HG03571 (cell line): ENCODE data around the gene SCTR.
"Not testable (repeated sequence)": the region's sequence is repeated elsewhere in the genome, so short reads cannot be mapped to it uniquely, and the experiment has no call there.

ENCODE experiments used
- ATAC-seq: cut with Tn5 transposase; IDR thresholded peaks from one replicate; pipeline ENCODE4 v1.9.1; 2021; ENCODE audit not compliant: unreplicated experiment

Gene SCTR

DNA sequence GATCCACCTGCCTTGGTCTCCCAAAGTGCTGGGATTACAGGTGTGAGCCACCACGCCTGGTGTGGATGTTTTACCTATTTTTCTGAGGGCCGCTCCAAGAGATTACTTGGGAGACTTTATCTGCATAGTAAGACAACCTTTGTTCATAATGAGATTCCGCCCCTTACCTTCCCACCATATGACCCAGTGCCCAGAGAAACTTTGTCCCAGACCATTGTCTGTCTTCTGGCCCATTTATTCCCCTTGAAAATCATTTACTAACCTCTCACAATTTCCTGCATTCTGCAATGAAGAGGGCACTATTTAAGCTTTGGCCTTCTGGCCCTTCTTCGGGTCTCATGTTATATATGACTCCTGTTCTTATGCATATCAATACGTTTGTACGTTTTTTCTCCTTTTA lies 106.4 kb downstream of the SCTR start:
- ATAC-seq: no peak

DNA sequence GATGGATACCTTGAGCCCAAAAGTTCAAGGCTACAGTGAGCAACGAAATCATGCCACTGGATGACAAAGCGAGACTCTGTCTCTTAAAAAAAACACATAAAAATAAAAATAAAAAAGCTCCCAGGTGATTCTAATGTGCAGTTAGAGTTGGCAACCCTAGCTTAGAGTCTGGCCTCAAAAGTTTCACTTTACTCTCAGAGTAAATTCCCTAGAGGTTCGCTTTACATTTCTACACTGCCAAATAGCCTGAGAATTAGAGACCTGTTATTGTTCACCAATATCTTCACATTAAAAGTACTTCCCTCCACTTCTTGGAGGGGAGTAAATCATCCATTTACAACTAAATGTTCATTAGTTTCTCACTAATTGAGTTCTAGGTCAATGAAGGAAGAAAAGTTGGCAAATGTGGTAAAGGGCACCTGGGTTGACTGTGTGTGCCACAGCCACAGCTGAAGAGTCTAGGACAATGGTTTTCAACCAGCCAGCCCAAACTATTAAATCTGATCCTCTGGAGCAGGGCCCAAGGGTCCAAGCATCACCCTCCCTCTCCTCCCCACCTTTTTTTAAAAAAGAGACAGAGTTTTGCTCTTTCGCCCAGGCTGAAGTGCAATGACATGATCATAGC lies 107.9 kb downstream of the SCTR start:
- ATAC-seq: no peak

DNA sequence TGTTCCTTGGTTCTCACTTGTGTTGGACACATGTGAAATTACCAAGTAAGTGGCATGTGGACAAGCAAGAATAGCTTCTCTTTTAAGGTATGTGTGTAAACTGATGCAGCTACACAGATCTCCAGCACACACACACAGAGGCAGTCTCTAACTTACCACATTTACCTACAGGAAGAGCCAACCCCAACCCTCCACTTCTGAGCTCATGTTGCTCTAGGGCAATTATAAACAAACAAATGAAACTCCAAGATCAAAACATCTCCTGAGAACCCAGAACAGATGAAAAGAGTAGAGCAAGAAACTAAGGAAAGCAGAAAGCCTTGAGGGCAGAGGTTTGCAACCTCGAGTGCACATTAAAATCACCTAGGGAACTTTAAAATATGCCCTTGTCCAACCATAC lies 108.7 kb downstream of the SCTR start:
- ATAC-seq: no peak

DNA sequence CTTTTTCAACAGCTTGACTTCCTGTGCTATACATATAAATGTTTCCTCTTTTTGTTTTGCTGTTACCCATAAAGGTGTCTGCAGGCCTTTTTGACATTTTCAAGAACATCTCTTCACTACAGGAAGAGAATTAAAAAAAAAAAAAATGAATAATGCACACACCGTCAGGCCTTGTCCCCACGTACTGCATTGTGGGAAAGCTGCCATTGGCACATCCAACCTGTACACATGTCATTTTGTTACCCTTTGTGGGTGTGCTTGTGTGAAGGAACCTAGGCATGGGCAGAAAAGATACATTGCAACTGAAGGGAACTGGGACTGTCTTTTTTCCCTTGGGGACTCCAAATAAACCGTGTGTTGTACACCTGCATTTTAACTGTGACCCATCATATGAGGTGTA lies 109.4 kb downstream of the SCTR start:
- ATAC-seq: no peak

DNA sequence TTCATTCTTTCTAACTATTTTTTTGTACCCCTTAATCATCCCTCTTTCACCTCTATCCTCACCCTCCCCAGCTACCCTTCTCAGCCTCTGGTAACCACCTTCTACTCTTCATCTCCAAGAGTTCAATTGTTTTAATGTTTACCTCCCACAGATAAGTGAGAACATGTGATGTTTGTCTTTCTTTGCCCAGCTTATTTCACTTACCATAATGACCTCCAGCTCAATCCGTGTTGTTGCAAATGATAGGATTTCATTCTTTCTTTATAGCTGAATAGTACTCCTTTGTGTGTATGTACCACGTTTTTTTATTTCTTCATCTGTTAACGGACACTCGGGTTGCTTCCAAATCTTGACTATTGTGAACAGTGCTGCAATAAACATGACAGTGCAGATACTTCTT lies 114.8 kb downstream of the SCTR start:
- ATAC-seq: no peak

DNA sequence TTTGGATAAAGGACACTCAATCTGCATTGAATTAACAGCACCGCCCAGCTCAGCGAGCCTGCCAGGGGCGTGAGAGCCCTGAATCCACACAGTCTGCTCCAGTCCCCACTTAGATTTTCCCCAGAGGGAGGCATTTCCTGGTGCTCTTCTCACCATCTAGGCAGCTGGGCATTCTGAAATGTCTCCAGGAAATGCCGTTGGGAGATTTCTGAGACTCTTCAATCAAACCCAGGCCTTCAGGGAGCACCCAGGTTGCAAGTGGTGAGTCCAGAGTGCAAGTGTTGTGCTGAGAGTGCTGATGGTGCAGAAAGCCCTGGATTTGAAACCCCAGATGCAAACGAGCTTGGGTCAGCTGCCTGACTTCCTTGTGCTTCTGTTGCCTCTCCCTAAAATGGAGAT lies 116.1 kb downstream of the SCTR start:
- no peak for ATAC-seq

DNA sequence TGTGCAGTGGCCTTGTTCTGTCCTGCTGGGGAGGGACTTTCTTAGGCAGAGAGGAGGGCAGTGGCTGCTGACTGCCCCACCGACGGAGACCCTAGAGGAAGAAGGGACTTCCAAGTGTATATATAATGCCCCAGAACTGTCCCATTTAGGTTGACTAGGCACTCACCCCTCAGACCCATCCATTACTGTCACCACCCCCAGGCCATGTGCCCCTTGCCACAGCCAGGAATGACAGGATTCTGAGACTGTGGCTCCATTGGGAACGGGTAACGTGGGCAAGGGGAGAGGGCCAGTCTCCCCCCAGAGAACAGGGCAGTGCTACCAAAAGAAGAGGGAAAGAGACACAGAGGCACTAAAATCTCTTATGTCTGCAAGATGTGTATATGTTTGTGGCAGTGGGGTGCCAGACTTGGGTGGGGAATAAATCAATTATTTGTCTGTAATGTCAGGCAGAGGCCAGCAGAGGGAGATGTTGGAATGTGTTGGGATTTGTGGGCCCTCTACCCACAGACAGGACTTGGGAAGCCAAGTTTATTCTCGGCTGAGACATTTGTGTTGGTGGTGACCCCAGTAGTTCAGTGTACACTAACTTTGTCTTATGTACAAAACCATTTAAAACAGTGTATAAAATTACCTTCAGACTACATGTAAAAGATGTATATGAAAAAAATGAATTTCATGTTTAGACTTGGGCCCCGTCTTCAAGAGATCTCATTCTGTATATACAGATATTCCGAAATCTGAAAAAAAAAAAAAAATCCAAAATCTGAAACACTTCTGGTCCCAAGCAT lies 116.7 kb downstream of the SCTR start:
- ATAC-seq: no peak

DNA sequence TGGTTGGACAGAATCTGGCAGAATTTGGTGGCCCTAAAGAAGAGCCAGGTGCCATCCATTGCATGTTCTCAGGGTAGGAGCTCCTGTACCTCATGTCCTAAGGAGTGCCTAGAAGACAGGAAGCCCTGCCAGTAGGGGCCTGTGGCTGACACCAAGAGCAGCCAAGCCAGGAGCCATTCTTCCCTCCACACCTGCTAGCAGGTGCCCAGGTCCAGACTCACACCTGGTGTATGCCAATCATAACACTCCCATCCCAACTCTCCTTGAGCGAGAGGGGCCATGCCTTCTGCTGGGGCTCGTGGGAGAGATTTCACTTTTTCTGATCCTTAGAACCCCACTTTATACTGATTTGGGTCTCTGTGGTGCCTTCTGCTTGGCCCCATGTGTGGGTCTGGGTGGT lies 119.1 kb downstream of the SCTR start:
- no peak for ATAC-seq

DNA sequence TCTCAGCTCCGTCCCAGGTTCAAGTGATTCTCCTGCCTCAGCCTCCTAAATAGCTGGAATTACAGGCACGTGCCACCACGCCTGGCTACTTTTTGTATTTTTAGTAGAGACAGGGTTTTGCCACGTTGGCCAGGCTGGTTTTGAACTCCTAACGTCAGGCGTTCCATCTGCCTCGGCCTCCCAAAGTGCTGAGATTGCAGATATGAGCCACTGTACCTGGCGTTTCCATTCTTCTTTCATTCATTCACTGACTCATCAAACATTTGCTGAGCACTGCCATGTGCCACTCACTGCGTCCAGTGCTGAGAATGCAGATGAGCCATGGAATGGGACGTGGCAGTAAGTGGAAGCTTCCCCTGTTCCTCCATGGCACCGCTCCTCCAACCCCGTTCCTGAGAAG lies 120.7 kb downstream of the SCTR start:
- ATAC-seq: not testable (repeated sequence)

DNA sequence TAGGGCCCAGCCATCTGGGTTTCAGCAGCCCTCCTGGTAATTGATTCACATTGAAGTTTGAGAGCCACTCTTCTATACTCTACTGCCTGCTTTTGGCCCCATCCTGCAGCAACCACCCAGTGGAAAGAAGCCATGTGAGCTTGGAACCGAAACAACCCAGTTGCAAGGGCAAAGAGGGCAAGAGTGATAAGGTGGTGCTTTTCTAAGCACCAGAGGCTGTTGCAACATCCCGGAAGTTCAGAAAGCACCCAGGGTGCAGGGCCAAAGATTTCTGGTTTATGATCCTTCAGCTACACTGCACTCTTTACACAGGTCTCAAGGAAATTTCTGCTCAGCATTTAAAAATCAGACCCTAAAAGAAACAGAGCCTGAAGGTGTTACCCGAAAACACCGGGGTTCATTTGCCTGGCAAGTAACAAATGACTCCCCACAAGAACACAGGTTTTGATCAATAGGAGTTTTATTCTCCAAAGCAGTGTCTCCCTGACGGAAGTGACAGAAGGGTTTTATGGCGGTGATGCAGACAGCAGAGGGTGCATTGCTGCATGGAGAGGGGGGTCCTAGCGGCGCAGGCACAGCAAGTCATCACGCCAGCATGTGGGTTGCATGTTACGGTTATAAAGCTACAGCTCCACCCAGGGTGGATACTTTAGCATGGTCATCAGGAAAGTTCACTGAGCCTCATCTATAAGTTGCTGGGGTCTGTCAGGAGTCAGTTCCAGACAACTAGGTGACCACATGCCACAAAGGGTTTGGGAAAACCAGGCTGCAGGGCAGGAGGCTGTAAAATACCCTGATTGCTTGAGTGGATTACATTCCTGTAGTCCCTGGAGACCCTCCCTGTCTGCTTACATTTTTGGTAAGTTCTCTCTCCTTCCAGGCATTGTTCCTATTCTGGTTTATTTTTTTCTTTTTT lies 121.4 kb downstream of the SCTR start:
- no peak for ATAC-seq

DNA sequence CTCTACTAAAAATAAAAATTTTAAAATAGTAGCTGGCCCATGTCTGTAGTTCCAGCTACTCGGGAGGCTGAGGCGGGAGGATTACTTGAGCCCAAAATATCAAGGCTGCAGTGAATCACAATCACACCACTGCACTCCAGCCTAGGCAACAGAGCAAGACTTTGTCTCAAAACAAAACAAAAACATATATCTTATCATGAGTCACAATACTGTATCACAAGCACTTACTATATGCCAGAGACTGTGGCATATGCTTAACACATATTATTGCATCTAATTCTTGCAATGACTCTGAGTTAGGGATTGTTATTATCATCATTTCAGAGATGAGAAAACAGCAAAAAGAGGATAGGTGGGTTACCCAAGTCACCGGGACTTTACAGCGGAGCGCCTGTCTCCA lies 122.2 kb downstream of the SCTR start:
- no peak for ATAC-seq

DNA sequence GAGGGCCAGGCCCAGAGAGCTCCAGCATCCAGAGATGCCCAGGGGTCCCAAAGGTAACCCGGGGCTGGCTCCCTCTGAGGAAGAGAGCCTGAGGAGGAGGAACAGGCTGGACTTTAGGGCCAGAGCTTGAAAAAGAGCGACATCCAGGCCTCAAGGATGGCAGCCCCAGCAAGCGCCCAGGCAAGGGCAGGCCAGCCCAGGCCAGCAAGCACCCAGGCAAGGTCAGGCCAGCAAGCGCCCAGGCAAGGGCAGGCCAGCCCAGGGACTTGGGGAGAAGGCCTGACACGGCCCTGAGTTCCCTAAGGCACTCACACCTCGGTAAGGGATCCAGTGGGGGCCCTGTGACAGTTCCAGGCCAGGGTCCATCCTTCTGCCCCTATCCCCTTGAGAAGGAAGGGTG lies 127.1 kb downstream of the SCTR start:
- ATAC-seq: no peak

DNA sequence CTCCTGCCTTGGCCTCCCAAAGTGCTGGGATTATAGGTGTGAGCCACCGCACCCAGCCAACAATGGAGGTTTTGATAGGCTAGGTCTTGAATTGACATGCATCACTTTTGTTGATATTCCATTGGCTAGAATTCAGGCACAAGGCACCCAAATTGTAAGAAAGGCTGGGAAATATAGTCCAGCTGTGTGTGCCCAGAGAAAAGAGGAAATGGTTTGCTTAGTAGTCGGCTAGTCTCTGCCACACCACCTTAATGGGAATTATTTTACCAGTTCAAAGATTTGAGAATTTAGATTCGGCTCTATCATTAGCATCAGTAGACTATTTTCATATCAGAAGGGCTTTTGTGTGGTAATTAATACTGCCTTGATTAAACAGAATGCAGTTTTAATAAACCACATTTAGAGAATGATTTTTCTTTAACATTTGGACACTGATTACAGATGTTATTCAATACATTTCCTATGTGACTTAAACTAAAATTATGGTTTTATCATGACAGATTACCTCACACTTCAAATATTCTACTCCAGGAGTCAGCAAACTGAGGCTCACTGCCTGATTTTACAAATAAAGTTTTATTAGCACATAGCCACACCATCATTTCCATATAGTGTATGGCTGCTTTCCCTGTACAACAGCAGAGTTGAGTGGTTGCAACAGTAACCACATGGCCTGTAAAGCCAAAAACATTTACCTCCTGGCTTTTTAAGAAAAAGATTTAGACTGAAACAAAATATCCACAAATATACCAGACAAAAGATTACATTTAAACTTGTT lies 130.1 kb downstream of the SCTR start:
- no peak for ATAC-seq
